ENCODE results near the gene FHIP1B.

DNA sequence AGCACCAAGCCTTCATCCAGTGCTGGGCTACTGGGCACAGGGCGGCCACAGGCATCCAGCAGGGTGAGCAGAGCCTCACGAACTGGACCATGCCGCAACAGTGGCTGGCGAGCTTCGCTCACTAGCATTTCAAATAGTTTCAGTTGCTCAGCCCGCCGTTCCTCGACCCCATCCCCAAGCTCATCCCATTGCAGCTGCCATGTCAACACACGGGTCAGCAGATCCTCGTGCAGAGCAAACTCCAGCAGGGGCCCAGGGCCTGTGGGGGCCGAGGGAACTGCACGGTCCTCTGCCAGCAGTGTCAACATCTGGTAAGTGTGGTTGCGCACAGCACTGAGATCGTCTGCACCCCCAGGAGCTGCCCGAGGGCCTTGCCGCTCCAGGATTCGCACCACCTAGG is 10.6 kb downstream of the FHIP1B start:
- TF ChIP-seq, protein P1, sequence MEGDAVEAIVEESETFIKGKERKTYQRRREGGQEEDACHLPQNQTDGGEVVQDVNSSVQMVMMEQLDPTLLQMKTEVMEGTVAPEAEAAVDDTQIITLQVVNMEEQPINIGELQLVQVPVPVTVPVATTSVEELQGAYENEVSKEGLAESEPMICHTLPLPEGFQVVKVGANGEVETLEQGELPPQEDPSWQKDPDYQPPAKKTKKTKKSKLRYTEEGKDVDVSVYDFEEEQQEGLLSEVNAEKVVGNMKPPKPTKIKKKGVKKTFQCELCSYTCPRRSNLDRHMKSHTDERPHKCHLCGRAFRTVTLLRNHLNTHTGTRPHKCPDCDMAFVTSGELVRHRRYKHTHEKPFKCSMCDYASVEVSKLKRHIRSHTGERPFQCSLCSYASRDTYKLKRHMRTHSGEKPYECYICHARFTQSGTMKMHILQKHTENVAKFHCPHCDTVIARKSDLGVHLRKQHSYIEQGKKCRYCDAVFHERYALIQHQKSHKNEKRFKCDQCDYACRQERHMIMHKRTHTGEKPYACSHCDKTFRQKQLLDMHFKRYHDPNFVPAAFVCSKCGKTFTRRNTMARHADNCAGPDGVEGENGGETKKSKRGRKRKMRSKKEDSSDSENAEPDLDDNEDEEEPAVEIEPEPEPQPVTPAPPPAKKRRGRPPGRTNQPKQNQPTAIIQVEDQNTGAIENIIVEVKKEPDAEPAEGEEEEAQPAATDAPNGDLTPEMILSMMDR (IDR thresholded peaks at IDR 0.05) = no peak
- TF ChIP-seq POLR2A (IDR thresholded peaks at IDR 0.05) = no peak
